ENCODE results near the gene MRPS18A. TPM values are rescaled to one million over a fixed set of nuclear protein-coding genes. Genes with fewer than 3 reads are reported as not detected.

MRPS18A gene
- total and polyA plus RNA-seq, 9 of the 15 experiments (the other 6 are each of a cell fraction or from before 2014, with no cell fraction given), result 87.5 to 243 (median 125) TPM

- TF ChIP-seq ID3 (CRISPR knock-in tag; IDR thresholded peaks at IDR 0.05) (no peak), ID3 (tag; IDR thresholded peaks at IDR 0.05) (peak; percentile 86), TRIM25 (IDR thresholded peaks at IDR 0.05; ENCODE audit: borderline replicate concordance) (no peak), NCOA1 (IDR thresholded peaks at IDR 0.05; ENCODE audit: low read depth) (0 out of 2 replicates have a peak, but pooled peaks have one; percentile 50), ZBTB11 (CRISPR knock-in tag; IDR thresholded peaks at IDR 0.05) (peak in 1 of 3 experiments; percentile 59; a peak in 1 of 6 replicates), HEY1 (CRISPR knock-in tag; IDR thresholded peaks at IDR 0.05; ENCODE audit: borderline replicate concordance) (peak; percentile 25; the same call in 1 of the 2 replicates), ZNF212 (CRISPR knock-in tag; IDR thresholded peaks at IDR 0.05) (no peak), ETV5 (CRISPR knock-in tag; IDR thresholded peaks at IDR 0.05; ENCODE audit: low read depth) (peak; percentile 65; the same call in 1 of the 2 replicates), ZNF184 (CRISPR knock-in tag; IDR thresholded peaks at IDR 0.05) (no peak), ZNF584 (CRISPR knock-in tag; IDR thresholded peaks at IDR 0.05; ENCODE audit: low read depth) (peak; percentile 89), RB1 (IDR thresholded peaks at IDR 0.05; ENCODE audit: low read depth) (peak; percentile 66), AFF4 (CRISPR knock-in tag; IDR thresholded peaks at IDR 0.05) (peak; percentile 53; the same call in 1 of the 2 replicates), KAT7 (CRISPR knock-in tag; IDR thresholded peaks at IDR 0.05; ENCODE audit: borderline replicate concordance) (no peak), PRPF4 (IDR thresholded peaks at IDR 0.05; ENCODE audit: insufficient read depth, low read depth, low read length, poor library complexity, severe bottlenecking) (no peak), ZNF764 (CRISPR knock-in tag; IDR thresholded peaks at IDR 0.05; ENCODE audit: low read depth) (no peak), KDM2B (CRISPR knock-in tag; IDR thresholded peaks at IDR 0.05) (no peak)
- TF ChIP-seq, protein P1, sequence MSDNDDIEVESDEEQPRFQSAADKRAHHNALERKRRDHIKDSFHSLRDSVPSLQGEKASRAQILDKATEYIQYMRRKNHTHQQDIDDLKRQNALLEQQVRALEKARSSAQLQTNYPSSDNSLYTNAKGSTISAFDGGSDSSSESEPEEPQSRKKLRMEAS (CRISPR knock-in tag; IDR thresholded peaks at IDR 0.05), result peak; percentile 93
These were observed 37.5 kb upstream of the MRPS18A start (continued) for GRCh38 chr6:43724914-43725642.
